Activated naive CD4-positive, alpha-beta T cell treated with anti-CD3 and anti-CD28 coated beads, Interleukin-2, amount 50 U/mL, for 16 hours (primary cell): ENCODE data around the gene CTNNBIP1.

Source experiments
- DNase-seq: peaks from one replicate; pipeline ENCODE4 v3.0.0-alpha.2; 2020

CTNNBIP1 gene

GRCh38 chr1:9852004-9852403, 58.1 kb downstream of the CTNNBIP1 start:
- no peak for DNase-seq

- DNase-seq, result no peak
Observed at GRCh38 chr1:9850442-9851162, 59.5 kb downstream of the CTNNBIP1 start.

- DNase-seq, result no peak
Observed at GRCh38 chr1:9849691-9850441, 60.2 kb downstream of the CTNNBIP1 start.

- DNase-seq, result no peak
Observed at GRCh38 chr1:9848022-9848421, 62.0 kb downstream of the CTNNBIP1 start.

- DNase-seq, result no peak
Observed at GRCh38 chr1:9847269-9847668, 62.8 kb downstream of the CTNNBIP1 start.

GRCh38 chr1:9846611-9847171, 63.4 kb downstream of the CTNNBIP1 start:
- no peak for DNase-seq

- no peak for DNase-seq
Observed at GRCh38 chr1:9845914-9846313, 64.2 kb downstream of the CTNNBIP1 start.

- DNase-seq, result no peak
Observed at GRCh38 chr1:9844756-9845155, 65.3 kb downstream of the CTNNBIP1 start.

- DNase-seq, result no peak
Observed at GRCh38 chr1:9844106-9844505, 66.0 kb downstream of the CTNNBIP1 start.

- no peak for DNase-seq
Observed at GRCh38 chr1:9843576-9843945, 66.5 kb downstream of the CTNNBIP1 start.

GRCh38 chr1:9842781-9843575, 67.1 kb downstream of the CTNNBIP1 start:
- DNase-seq, result no peak

- no peak for DNase-seq
Observed at GRCh38 chr1:9842073-9842711, 67.9 kb downstream of the CTNNBIP1 start.

GRCh38 chr1:9841460-9841859, 68.6 kb downstream of the CTNNBIP1 start:
- no peak for DNase-seq

- DNase-seq, result no peak
Observed at GRCh38 chr1:9840176-9840575, 69.9 kb downstream of the CTNNBIP1 start.

GRCh38 chr1:9838946-9839345, 71.1 kb downstream of the CTNNBIP1 start:
- no peak for DNase-seq

GRCh38 chr1:9836632-9836960, 73.5 kb downstream of the CTNNBIP1 start:
- DNase-seq, result no peak

GRCh38 chr1:9835758-9836631, 74.1 kb downstream of the CTNNBIP1 start:
- no peak for DNase-seq

GRCh38 chr1:9835404-9835757, 74.7 kb downstream of the CTNNBIP1 start:
- no peak for DNase-seq

- no peak for DNase-seq
Observed at GRCh38 chr1:9833632-9834031, 76.4 kb downstream of the CTNNBIP1 start.

GRCh38 chr1:9827558-9828185, 82.4 kb downstream of the CTNNBIP1 start:
- DNase-seq, result no peak

GRCh38 chr1:9826616-9827015, 83.5 kb downstream of the CTNNBIP1 start:
- DNase-seq, result no peak

GRCh38 chr1:9826087-9826486, 84.0 kb downstream of the CTNNBIP1 start:
- no peak for DNase-seq
